VCaP (cell line): ENCODE data around the gene MAFF.

Experiments
- H3K27ac ChIP-seq: fragments of 450-650 bp; 2 replicates; pipeline ENCODE4 v1.5.1; 2017
- CTCF ChIP-seq: fragments of 450-650 bp; conservative IDR thresholded peaks from 2 replicates; pipeline ENCODE4 v1.5.1; 2017; ENCODE audit warnings: mild to moderate bottlenecking, moderate library complexity

MAFF gene

DNA sequence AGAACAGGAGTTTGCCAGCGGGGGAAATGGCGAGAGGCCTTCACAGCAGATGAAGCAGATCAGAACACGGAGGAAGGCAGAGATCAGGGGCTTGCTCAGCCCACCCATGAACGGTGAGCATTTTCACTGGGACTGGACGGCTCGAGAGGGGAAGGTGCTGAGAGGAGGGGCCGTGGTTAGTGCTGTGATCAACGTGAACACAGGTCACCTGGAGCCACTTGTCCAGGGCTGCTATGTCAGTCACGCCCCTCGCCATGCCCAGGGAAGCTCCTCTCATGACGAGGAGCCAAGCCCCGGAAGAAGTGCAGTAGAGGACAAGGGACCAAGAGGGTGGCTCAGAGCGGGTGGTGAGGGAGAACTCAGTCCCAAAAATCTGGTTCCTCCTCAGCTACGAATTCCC, 27.2 kb upstream of the MAFF start:
- TF ChIP-seq CTCF = no peak
- H3K27ac ChIP-seq = no peak overlapping the region

- no peak for TF ChIP-seq CTCF
- no peak overlapping the region; the same call in 1 of the 2 replicates for H3K27ac ChIP-seq
Observed at GRCh38 chr22:38175206-38176118, 26.3 kb upstream of the MAFF start.

- TF ChIP-seq CTCF = no peak
- H3K27ac ChIP-seq = peak overlapping the region; percentile 99; the same call in 1 of the 2 replicates
Observed at GRCh38 chr22:38176170-38176741, 25.5 kb upstream of the MAFF start.

- H3K27ac ChIP-seq = peak overlapping the region; percentile 99
Observed at GRCh38 chr22:38177044-38177443, 24.8 kb upstream of the MAFF start.

DNA sequence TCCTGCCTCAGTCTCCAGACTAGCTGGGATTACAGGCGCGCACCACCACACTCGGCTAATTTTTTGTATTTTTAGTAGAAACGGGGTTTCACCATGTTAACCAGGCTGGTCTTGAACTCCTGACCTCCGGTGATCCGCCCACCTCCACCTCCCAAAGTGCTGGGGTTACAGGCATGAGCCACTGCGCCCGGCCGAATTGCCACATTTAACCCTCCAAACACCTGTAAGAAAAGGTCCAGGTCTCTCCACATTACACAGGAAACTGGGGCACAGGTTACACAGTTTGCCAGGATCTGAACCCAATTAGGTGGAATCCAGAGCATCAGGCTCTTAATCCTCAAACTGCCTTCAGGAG, 24.2 kb upstream of the MAFF start:
- H3K27ac ChIP-seq = peak overlapping the region; percentile 99

More at GRCh38 chr22:38177044-38177443, 24.8 kb upstream of the MAFF start:
- TF ChIP-seq CTCF = no peak

GRCh38 chr22:38177926-38178604, 23.7 kb upstream of the MAFF start:
- no peak for TF ChIP-seq CTCF
- H3K27ac ChIP-seq = peak overlapping the region; percentile 99

- H3K27ac ChIP-seq = peak overlapping the region; percentile 99
Observed at GRCh38 chr22:38178605-38178937, 23.2 kb upstream of the MAFF start.

- H3K27ac ChIP-seq = peak overlapping the region; percentile 99
- TF ChIP-seq CTCF = no peak
Observed at GRCh38 chr22:38180841-38181452, 20.8 kb upstream of the MAFF start.
